K562 (cell line): Measurements from ENCODE around the gene NOTCH3. TPM values are rescaled to one million over a fixed set of nuclear protein-coding genes. Genes with fewer than 3 reads are reported as not detected.

Experiments used
- ADNP ChIP-seq: fragments of 200-800 bp; sonication (Bioruptor generic); IDR thresholded peaks from 2 replicates; pipeline ENCODE4 v1.6.1; 2016; ENCODE audit warnings: missing genetic modification characterization, missing compliant biosample characterization
- CHD4 ChIP-seq: fragments of 200-600 bp; sonication (generic); IDR thresholded peaks from 3 replicates; pipeline ENCODE4 v1.6.1; 2012; ENCODE audit warnings: low read depth, mild to moderate bottlenecking, mixed read lengths, low read length, inconsistent platforms; ENCODE audit not compliant: insufficient read depth, insufficient replicate concordance, poor library complexity, severe bottlenecking
- FOXJ3 ChIP-seq: sonication (generic); formaldehyde crosslinking; IDR thresholded peaks from 2 replicates; pipeline ENCODE4 v1.4.0; 2020; ENCODE audit warnings: mild to moderate bottlenecking, missing genetic modification reagents
- KLF10 ChIP-seq: fragments of 250-450 bp; sonication (Bioruptor Pico); IDR thresholded peaks from 2 replicates; pipeline ENCODE4 v1.6.1; 2021; ENCODE audit warnings: matching md5 sums
- SMARCB1 ChIP-seq: IDR thresholded peaks from 2 replicates; pipeline ENCODE4 v1.6.1; 2011; ENCODE audit warnings: improper control_type of control experiment, low read depth; ENCODE audit not compliant: insufficient read length
- ZFP1 ChIP-seq: fragments of 450-650 bp; formaldehyde crosslinking; IDR thresholded peaks from 2 replicates; pipeline ENCODE4 v1.4.0; 2020; ENCODE audit warnings: mild to moderate bottlenecking, mixed read lengths
- polyA plus RNA-seq, 8 experiments: library from polyadenylated mRNA; depleted of rRNA in 4 of 8; stranded (reverse) in 5 of 8; unstranded in 3 of 8; fragments of >200 nt; fragmentation: Nextera tagmentation in 2 of 8; fragmentation: Illumina TruSeq in 1 of 8; extraction: Ambion mirVana in 2 of 8; extraction: Trizol in 1 of 8; gene quantifications; 2 replicates each; pipeline versions ENCODE4 v1.2.1 to v1.2.3, GENCODE V29; 2011 to 2014; ENCODE audit warnings: inconsistent platforms in 1 of 8, missing spikeins in 1 of 8
- total RNA-seq, 7 experiments: library from RNA; depleted of rRNA in 6 of 7; stranded (reverse); fragments of >200 nt in 6 of 7; fragmentation: Illumina TruSeq in 2 of 7; extraction: Trizol in 2 of 7; gene quantifications; 2 replicates each; pipeline versions ENCODE4 v1.2.1 to v1.2.3, GENCODE V29; 2011 to 2021; ENCODE audit warnings: low replicate concordance in 1 of 7
- TF ChIP-seq, protein P1 (sequence below), 2 experiments: fragments of 450-650 bp; IDR thresholded peaks; 2 replicates each; pipeline ENCODE4 v1.6.1; 2016; ENCODE audit warnings: mild to moderate bottlenecking in 2 of 2, borderline replicate concordance in 1 of 2, low read depth in 1 of 2, moderate library complexity in 1 of 2
- TF ChIP-seq, protein P2 (sequence below): fragments of 200-800 bp; sonication (Bioruptor generic); IDR thresholded peaks from 2 replicates; pipeline ENCODE4 v1.6.1; 2017; ENCODE audit warnings: missing genetic modification characterization, missing compliant biosample characterization
- TF ChIP-seq, protein P3 (sequence below): IDR thresholded peaks from 2 replicates; pipeline ENCODE4 v1.6.1; 2012; ENCODE audit warnings: low read depth, low read length, improper control_type of control experiment, borderline replicate concordance
- TF ChIP-seq, protein P4 (sequence below): sonication (generic); formaldehyde crosslinking; IDR thresholded peaks from 2 replicates; pipeline ENCODE4 v1.8.0; 2022; ENCODE audit warnings: mild to moderate bottlenecking, low read depth, missing genetic modification reagents
- TF ChIP-seq, protein P5 (sequence below): fragments of 250-450 bp; sonication (Bioruptor Pico); IDR thresholded peaks from 2 replicates; pipeline ENCODE4 v1.4.0; 2020; ENCODE audit warnings: mild to moderate bottlenecking, moderate library complexity

NOTCH3 gene
- total and polyA plus RNA-seq, 9 of the 15 experiments (the other 6 are each of a cell fraction or from before 2014, with no cell fraction given) = under 0.01 to 1.2 (median 0.16) TPM

DNA sequence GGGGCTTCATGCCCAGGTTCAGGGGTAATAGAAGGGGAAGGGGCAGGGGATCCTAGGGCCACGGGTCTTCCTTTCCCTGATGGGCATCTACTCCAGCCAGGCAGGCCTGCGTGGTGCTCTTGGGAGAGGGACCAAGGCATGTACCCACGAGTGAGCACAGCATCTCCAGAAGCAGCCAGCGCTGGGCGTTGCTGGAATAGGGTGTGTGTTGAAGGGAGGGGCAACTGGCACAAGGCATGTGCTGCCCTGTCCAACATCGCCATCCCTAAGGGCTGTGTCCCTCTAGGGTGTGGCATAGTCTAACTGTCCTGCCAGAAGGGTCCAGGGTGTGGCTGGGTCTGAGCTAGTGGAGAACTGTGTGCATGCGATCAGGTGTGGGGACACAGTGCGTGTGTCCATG lies 2.9 kb downstream of the NOTCH3 start (continued):
- TF ChIP-seq, protein P1, sequence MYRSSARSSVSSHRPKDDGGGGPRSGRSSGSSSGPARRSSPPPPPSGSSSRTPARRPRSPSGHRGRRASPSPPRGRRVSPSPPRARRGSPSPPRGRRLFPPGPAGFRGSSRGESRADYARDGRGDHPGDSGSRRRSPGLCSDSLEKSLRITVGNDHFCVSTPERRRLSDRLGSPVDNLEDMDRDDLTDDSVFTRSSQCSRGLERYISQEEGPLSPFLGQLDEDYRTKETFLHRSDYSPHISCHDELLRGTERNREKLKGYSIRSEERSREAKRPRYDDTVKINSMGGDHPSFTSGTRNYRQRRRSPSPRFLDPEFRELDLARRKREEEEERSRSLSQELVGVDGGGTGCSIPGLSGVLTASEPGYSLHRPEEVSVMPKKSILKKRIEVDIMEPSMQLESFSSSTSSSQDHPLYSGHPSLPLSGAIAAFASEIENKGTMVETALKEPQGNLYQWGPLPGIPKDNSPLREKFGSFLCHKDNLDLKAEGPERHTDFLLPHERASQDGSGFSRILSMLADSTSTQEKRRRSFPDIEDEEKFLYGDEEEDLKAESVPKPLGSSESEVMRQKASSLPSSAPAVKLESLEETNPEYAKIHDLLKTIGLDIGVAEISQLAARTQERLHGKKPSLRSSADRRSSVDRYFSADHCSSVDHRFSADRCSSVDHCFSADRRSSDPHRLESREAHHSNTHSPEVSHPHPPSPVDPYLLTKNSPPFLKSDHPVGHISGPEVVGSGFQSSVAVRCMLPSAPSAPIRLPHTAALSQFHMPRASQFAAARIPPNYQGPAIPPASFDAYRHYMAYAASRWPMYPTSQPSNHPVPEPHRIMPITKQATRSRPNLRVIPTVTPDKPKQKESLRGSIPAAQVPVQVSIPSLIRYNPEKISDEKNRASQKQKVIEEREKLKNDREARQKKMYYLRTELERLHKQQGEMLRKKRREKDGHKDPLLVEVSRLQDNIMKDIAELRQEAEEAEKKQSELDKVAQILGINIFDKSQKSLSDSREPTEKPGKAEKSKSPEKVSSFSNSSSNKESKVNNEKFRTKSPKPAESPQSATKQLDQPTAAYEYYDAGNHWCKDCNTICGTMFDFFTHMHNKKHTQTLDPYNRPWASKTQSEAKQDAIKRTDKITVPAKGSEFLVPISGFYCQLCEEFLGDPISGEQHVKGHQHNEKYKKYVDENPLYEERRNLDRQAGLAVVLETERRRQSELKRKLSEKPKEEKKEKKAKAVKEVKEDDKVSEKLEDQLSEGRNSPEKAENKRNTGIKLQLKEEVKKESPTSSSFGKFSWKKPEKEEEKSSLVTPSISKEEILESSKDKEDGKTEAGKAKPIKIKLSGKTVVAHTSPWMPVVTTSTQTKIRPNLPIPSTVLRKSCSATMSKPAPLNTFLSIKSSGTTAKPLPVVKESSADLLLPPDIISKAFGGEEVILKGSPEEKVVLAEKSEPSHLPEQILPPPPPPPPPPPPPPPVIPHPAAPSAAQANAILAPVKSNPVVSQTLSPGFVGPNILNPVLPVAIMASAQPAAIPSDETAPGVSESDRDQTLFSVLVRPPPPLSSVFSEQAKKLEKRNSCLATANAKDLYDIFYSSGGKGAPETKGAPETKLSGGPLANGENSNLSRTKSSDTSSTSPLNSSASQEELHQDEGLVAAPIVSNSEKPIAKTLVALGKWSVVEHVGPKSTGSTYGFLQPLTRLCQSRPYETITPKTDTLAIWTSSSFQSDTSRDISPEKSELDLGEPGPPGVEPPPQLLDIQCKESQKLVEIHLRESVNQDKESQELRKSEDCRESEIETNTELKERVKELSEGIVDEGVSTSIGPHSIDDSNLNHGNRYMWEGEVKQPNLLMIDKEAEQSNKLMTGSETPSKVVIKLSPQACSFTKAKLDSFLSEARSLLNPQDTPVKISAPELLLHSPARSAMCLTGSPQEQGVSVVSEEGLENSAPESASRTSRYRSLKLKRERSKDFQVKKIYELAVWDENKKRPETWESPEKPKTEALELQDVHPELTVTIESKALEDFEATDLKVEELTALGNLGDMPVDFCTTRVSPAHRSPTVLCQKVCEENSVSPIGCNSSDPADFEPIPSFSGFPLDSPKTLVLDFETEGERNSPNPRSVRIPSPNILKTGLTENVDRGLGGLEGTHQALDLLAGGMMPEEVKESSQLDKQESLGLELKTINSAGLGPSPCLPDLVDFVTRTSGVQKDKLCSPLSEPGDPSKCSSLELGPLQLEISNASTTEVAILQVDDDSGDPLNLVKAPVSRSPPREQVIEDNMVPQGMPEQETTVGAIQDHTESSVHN (IDR thresholded peaks at IDR 0.05; ENCODE audit: borderline replicate concordance in 1 of 2, low read depth in 1 of 2) = no peak
- TF ChIP-seq CHD4 (no peak), ADNP (no peak), SMARCB1 (no peak), FOXJ3 (no peak), ZFP1 (CRISPR knock-in tag) (no peak), KLF10 (no peak)
- TF ChIP-seq, protein P2, sequence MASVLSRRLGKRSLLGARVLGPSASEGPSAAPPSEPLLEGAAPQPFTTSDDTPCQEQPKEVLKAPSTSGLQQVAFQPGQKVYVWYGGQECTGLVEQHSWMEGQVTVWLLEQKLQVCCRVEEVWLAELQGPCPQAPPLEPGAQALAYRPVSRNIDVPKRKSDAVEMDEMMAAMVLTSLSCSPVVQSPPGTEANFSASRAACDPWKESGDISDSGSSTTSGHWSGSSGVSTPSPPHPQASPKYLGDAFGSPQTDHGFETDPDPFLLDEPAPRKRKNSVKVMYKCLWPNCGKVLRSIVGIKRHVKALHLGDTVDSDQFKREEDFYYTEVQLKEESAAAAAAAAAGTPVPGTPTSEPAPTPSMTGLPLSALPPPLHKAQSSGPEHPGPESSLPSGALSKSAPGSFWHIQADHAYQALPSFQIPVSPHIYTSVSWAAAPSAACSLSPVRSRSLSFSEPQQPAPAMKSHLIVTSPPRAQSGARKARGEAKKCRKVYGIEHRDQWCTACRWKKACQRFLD (CRISPR knock-in tag) = no peak
- TF ChIP-seq, protein P3, sequence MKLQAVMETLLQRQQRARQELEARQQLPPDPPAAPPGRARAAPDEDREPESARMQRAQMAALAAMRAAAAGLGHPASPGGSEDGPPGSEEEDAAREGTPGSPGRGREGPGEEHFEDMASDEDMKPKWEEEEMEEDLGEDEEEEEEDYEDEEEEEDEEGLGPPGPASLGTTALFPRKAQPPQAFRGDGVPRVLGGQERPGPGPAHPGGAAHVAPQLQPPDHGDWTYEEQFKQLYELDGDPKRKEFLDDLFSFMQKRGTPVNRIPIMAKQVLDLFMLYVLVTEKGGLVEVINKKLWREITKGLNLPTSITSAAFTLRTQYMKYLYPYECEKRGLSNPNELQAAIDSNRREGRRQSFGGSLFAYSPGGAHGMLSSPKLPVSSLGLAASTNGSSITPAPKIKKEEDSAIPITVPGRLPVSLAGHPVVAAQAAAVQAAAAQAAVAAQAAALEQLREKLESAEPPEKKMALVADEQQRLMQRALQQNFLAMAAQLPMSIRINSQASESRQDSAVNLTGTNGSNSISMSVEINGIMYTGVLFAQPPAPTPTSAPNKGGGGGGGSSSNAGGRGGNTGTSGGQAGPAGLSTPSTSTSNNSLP = no peak
- TF ChIP-seq, protein P4, sequence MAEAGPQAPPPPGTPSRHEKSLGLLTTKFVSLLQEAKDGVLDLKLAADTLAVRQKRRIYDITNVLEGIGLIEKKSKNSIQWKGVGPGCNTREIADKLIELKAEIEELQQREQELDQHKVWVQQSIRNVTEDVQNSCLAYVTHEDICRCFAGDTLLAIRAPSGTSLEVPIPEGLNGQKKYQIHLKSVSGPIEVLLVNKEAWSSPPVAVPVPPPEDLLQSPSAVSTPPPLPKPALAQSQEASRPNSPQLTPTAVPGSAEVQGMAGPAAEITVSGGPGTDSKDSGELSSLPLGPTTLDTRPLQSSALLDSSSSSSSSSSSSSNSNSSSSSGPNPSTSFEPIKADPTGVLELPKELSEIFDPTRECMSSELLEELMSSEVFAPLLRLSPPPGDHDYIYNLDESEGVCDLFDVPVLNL = no peak
- TF ChIP-seq, protein P5, sequence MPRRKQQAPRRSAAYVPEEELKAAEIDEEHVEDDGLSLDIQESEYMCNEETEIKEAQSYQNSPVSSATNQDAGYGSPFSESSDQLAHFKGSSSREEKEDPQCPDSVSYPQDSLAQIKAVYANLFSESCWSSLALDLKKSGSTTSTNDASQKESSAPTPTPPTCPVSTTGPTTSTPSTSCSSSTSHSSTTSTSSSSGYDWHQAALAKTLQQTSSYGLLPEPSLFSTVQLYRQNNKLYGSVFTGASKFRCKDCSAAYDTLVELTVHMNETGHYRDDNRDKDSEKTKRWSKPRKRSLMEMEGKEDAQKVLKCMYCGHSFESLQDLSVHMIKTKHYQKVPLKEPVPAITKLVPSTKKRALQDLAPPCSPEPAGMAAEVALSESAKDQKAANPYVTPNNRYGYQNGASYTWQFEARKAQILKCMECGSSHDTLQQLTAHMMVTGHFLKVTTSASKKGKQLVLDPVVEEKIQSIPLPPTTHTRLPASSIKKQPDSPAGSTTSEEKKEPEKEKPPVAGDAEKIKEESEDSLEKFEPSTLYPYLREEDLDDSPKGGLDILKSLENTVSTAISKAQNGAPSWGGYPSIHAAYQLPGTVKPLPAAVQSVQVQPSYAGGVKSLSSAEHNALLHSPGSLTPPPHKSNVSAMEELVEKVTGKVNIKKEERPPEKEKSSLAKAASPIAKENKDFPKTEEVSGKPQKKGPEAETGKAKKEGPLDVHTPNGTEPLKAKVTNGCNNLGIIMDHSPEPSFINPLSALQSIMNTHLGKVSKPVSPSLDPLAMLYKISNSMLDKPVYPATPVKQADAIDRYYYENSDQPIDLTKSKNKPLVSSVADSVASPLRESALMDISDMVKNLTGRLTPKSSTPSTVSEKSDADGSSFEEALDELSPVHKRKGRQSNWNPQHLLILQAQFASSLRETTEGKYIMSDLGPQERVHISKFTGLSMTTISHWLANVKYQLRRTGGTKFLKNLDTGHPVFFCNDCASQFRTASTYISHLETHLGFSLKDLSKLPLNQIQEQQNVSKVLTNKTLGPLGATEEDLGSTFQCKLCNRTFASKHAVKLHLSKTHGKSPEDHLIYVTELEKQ (CRISPR knock-in tag) = no peak
